ENCODE results near the gene HMGB3.
"Not testable (repeated sequence)": the region's sequence is repeated elsewhere in the genome, so short reads cannot be mapped to it uniquely, and the experiment has no call there.

HMGB3 gene

GRCh38 chrX:150977411-150978162 lies 5.5 kb upstream of the HMGB3 start:
- no peak for TF ChIP-seq CTCF (conservative IDR thresholded peaks at IDR 0.05; ENCODE audit: low read length)
- no peak for DNase-seq (ENCODE audit: low read depth)
- H3K4me3 ChIP-seq (ENCODE audit: low read length): no peak overlapping the region

- DNase-seq (ENCODE audit: low read depth): no peak
These were observed 2.9 kb upstream of the HMGB3 start for GRCh38 chrX:150980186-150980585.

GRCh38 chrX:150980711-150981110 lies 2.4 kb upstream of the HMGB3 start:
- DNase-seq (ENCODE audit: low read depth): no peak
- no peak for TF ChIP-seq CTCF (conservative IDR thresholded peaks at IDR 0.05; ENCODE audit: low read length)
- no peak overlapping the region for H3K4me3 ChIP-seq (ENCODE audit: low read length)

More at GRCh38 chrX:150980186-150980585, 2.9 kb upstream of the HMGB3 start:
- no peak for TF ChIP-seq CTCF (conservative IDR thresholded peaks at IDR 0.05; ENCODE audit: low read length)
- no peak overlapping the region for H3K4me3 ChIP-seq (ENCODE audit: low read length)

GRCh38 chrX:150982235-150982787 lies 824 bp upstream of the HMGB3 start:
- no peak for TF ChIP-seq CTCF (conservative IDR thresholded peaks at IDR 0.05; ENCODE audit: low read length)
- DNase-seq (ENCODE audit: low read depth): no peak
- H3K4me3 ChIP-seq (ENCODE audit: low read length): peak overlapping the region; percentile 66

- H3K4me3 ChIP-seq (ENCODE audit: low read length): peak overlapping the region; percentile 41
- DNase-seq (ENCODE audit: low read depth): no peak
- no peak for TF ChIP-seq CTCF (conservative IDR thresholded peaks at IDR 0.05; ENCODE audit: low read length)
These were observed 510 bp downstream of the HMGB3 start for GRCh38 chrX:150983521-150984168.

- peak overlapping the region; percentile 55 for H3K4me3 ChIP-seq (ENCODE audit: low read length)
- no peak for DNase-seq (ENCODE audit: low read depth)
- TF ChIP-seq CTCF (conservative IDR thresholded peaks at IDR 0.05; ENCODE audit: low read length): no peak
These were observed 1.2 kb downstream of the HMGB3 start for GRCh38 chrX:150984169-150984824.

GRCh38 chrX:150987687-150988086 lies 4.6 kb downstream of the HMGB3 start:
- not testable (repeated sequence) for H3K4me3 ChIP-seq (ENCODE audit: low read length); DNase-seq (ENCODE audit: low read depth)
